GM10248 (cell line): ENCODE results near the gene CASP9.
"Not testable (repeated sequence)": the region's sequence is repeated elsewhere in the genome, so short reads cannot be mapped to it uniquely, and the experiment has no call there.

ENCODE experiments used
- CTCF ChIA-PET: fragments of 300-600 bp; sonication (Branson Sonifier 250); formaldehyde crosslinking; extraction: SDS; loops from one replicate; lab custom pipeline; 2021; ENCODE audit warnings: antibody characterized with exemption; lab: Yijun Ruan, JAX
- POLR2A ChIA-PET: fragments of 350-650 bp; sonication (Branson Sonifier 250); formaldehyde crosslinking; extraction: SDS; loops from one replicate; lab custom pipeline; 2020; ENCODE audit warnings: antibody characterized with exemption; lab: Yijun Ruan, JAX
- DNase-seq: peaks from one replicate; pipeline ENCODE4 v3.0.0; 2012; ENCODE audit errors: extremely low spot score
- TF ChIP-seq, protein P1 (sequence below): IDR thresholded peaks from 2 replicates; pipeline ENCODE4 v1.5.1; 2012; ENCODE audit warnings: mild to moderate bottlenecking, low read depth; ENCODE audit errors: extremely low read depth, missing control alignments, control extremely low read depth

Gene CASP9

DNA sequence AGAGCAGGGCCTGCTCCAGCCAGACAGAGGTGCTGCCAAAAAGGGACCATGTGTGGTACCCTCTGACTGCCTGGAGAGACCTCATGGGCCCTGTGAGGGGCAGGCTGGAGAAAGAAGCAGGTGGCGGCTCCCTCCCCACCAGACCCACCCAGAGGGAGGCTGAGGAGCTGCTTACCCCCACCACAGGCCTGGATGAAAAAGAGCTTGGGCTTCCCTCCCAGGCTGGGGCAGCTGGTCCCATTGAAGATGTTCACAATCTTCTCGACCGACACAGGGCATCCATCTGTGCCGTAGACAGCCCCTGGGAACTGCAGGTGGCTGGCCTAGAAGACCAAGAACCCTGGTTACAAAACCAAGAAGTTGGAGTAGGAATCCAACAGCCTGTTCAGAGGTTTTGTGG is 19.6 kb downstream of the CASP9 start:
- DNase-seq, result no peak
- ChIA-PET CTCF (interaction anchor here (1.2 to 1.8 kb wide), 2 partner anchors 11 to 68 kb away, joined by 3 to 8 read pairs; no protein-coding TSS in a partner anchor), POLR2A (no interaction called here)
- TF ChIP-seq, protein P1, sequence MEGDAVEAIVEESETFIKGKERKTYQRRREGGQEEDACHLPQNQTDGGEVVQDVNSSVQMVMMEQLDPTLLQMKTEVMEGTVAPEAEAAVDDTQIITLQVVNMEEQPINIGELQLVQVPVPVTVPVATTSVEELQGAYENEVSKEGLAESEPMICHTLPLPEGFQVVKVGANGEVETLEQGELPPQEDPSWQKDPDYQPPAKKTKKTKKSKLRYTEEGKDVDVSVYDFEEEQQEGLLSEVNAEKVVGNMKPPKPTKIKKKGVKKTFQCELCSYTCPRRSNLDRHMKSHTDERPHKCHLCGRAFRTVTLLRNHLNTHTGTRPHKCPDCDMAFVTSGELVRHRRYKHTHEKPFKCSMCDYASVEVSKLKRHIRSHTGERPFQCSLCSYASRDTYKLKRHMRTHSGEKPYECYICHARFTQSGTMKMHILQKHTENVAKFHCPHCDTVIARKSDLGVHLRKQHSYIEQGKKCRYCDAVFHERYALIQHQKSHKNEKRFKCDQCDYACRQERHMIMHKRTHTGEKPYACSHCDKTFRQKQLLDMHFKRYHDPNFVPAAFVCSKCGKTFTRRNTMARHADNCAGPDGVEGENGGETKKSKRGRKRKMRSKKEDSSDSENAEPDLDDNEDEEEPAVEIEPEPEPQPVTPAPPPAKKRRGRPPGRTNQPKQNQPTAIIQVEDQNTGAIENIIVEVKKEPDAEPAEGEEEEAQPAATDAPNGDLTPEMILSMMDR, result no peak

DNA sequence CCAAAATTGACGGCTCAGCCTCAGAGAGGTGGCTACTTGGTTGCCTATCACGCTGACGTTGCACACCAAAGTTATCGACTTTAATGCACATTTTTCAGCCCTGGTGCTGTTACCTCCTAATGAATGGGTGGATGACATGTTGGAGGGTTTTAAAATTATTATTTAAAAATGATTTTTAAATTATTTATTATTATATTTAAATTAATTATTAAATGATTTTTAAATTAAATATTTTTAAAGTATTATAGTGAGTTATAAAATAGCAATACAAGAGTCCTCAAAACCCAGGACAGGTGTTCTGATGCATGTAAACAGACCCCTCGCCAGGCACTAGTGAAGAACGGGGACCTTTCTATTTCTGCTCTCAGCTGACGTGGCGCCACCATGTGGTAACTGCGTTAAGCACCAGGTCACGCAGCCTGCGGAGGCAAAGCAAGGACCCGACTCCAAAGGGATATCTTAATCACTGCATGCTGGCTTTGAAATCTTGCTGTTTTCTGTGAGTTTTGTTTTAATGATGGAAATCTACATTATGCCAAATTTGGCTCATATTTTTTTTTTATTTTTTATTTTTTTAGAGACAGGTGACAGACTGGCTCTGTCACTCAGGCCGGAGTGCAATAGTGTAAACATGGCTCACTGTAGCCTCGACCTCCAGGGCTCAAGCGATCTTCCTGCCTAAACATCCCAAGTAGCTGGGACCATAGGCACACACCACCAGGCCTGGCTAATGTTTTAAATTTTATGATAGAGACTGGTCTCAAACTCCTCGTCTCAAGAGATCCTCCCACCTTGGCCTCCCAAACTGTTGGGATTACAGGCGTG is 22.6 kb downstream of the CASP9 start:
- peak; percentile 77 for DNase-seq
- ChIA-PET POLR2A (no interaction called here), CTCF (interaction anchor here (1.2 to 1.6 kb wide), 3 partner anchors 10 to 54 kb away, joined by 3 to 7 read pairs (median 3); no protein-coding TSS in a partner anchor)
- TF ChIP-seq, protein P1, result peak; percentile 82

DNA sequence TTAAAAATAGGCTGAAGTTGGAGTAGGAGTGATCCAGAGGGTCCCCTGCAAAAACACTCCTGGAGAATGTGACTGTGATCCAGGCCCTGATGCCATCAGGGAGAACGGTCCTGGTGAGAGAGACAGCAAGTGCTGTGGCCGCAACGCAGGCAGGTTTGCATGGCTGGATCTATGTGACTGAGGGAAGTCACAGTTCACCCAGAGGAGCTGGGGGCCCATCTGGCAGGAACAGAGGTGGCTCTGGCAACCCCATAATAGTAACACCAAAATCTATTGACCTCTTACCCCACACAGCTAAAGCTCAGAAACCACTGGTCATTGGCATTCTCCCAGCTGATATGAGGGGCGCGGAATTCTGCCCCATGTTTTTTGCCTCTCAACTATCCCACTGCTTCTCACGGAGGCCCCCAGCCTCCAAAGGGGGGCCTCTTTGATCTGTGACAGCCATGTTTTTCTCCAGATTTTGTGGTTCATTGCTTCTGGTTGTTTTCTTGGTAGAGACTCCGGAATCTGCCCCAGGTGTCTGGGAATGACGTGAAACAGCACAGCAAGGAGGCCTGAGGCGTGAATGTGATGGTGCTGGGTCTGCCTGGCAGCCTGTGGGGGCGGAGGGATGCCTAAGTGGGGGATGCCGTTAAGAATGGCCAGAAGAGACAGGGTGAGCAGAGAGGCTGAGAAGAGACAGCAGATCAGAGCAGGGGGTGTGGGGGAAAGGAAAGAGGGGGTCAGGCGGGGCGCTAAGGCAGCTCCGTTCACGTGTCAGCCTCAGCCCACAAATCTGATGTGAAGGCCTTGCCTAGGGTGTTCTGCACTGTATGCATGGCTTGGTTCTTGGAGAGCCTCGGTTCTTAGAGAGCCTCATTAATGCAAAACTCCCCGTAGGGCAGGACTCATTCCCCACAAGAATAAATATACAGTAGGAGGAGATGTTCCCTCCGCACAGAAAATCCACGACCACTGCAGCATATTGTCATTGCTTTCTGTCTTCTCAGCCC is 23.5 kb downstream of the CASP9 start:
- no peak for DNase-seq
- CTCF ChIA-PET, result interaction anchor here (0.9 to 1.6 kb wide), 8 partner anchors 8 to 177 kb away, joined by 3 to 7 read pairs (median 3); no protein-coding TSS in a partner anchor
- POLR2A ChIA-PET, result no interaction called here
- TF ChIP-seq, protein P1, result no peak

DNA sequence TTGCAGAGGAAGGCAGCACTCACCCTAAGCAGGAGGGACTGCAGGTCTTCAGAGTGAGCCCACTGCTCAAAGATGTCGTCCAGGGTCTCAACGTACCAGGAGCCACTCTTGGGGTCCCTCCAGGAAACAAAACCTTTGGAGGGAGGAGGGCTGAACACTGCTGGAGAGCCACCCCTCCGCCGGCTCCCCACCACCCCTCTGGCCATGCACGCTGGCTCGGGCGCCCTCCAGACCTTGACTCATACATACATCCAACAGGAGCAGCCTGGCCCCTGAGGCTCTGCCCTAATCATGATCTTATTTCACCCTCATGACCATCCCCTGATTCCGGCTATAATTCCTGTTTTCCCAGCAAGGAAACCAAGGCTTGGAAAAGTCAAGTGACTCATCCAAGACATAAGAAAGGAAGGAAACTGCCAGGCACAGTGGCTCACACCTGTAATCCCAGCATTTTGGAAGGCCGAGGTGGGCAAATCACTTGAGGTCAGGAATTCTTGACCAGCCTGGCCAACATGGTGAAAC is 30.1 kb downstream of the CASP9 start:
- TF ChIP-seq, protein P1, result no peak
- ChIA-PET POLR2A (no interaction called here), CTCF (no interaction called here)
- no peak for DNase-seq

DNA sequence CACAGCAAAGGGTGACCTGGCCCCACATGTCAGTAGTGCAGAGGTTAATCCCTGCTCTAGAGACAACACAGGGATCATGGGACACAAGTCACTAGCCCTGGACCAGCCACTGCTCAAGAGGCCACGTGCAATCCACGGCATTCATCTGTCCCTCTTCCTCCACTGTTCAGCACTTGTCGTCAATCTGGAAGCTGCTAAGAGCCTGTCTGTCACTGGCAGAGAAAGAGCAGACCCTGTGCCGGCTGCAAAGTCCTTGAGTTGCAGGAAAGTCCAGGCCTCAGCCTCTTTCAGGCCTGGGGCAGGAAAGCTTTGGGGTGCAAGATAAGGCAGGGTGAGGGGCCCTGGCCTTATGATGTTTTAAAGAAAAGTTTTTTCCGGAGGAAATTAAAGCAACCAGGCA is 31.4 kb downstream of the CASP9 start:
- TF ChIP-seq, protein P1, result no peak
- no peak for DNase-seq
- CTCF ChIA-PET, result interaction anchor here (1.4 kb wide), 1 partner anchor 169 kb away, joined by 4 read pairs; no protein-coding TSS in a partner anchor
- POLR2A ChIA-PET, result interaction anchor here (0.5 kb wide), 1 partner anchor 300 kb away, joined by 3 read pairs; no protein-coding TSS in a partner anchor

DNA sequence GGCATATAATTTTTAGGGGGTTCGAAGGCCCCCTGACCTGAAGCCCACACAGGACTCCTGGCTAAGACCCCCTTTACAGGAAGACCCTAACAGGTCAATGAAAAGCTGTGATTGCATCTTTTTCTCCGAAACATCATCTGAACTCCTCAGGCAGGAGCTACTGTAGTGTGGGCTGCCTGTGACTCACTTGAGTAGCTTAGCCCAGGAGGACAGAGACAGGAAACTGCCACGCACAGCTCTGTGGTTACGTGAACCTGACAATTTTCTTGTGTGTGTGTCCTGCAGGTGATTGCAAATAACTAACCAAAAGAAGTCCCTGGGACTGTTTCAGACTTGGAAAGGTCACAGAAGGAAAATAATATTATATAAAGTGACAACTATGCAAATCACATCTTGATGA is 33.0 kb downstream of the CASP9 start:
- CTCF ChIA-PET, result interaction anchor here (1.2 kb wide), 1 partner anchor 10 kb away, joined by 3 read pairs; no protein-coding TSS in a partner anchor
- DNase-seq, POLR2A ChIA-PET: not testable (repeated sequence)
